B cell (primary cell): ENCODE data around the gene ZFYVE21. TPM values are rescaled to one million over a fixed set of nuclear protein-coding genes. Genes with fewer than 3 reads are reported as not detected.

Source experiments
- ATAC-seq: fragments of 200-7000 bp; cut with Tn5 transposase; one replicate; pipeline ENCODE4 v1.10.0; 2021; ENCODE audit warnings: low read depth, mild to moderate bottlenecking, moderate number of reproducible peaks, moderate library complexity
- CTCF ChIA-PET: fragments of 350-600 bp; sonication (Branson Sonifier 250); formaldehyde crosslinking; loops from one replicate; lab custom pipeline; 2021; ENCODE audit warnings: antibody characterized with exemption, inconsistent platforms; lab: Charles Lee
- POLR2A ChIA-PET: fragments of 350-600 bp; sonication (Branson Sonifier 250); formaldehyde crosslinking; loops from one replicate; lab custom pipeline; 2021; ENCODE audit warnings: antibody characterized with exemption; lab: Charles Lee
- DNase-seq: peaks from one replicate; pipeline ENCODE4 v3.0.0; 2013
- H2AFZ ChIP-seq: 2 replicates; pipeline ENCODE4 v1.6.1; 2012; ENCODE audit warnings: mild to moderate bottlenecking, low read depth, low read length; ENCODE audit not compliant: insufficient read depth, poor library complexity, severe bottlenecking
- H3K27ac ChIP-seq, 2 donors: 1 replicate in 1 of 2; 2 replicates in 1 of 2; pipeline ENCODE4 v1.5.1; 2012 to 2013; ENCODE audit warnings: low read length in 2 of 2, mild to moderate bottlenecking in 2 of 2, moderate library complexity in 1 of 2
- H3K27me3 ChIP-seq, 4 experiments: fragments of 200-600 bp in 1 of 4; sonication (generic) in 1 of 4; replicated peaks in 1 of 4; 1 replicate in 2 of 4; 2 replicates in 2 of 4; pipeline versions ENCODE4 v1.6.1 to v1.7.0; 2013 to 2016; ENCODE audit warnings: low read length in 3 of 4, mild to moderate bottlenecking in 2 of 4, mixed read lengths in 1 of 4, moderate library complexity in 1 of 4; ENCODE audit not compliant: insufficient read depth in 4 of 4, control insufficient read depth in 3 of 4; ENCODE audit errors: control extremely low read depth in 1 of 4
- H3K36me3 ChIP-seq, 2 experiments: replicated peaks in 1 of 2; 1 replicate in 1 of 2; 2 replicates in 1 of 2; pipeline versions ENCODE4 v1.6.1 to v1.7.1; 2013; ENCODE audit warnings: low read length in 1 of 2; ENCODE audit not compliant: insufficient read depth in 2 of 2, control insufficient read depth in 1 of 2; ENCODE audit errors: control extremely low read depth in 1 of 2, extremely low read depth in 1 of 2
- H3K4me1 ChIP-seq, 2 donors: fragments of 200-600 bp in 1 of 2; sonication (generic) in 1 of 2; 1 replicate in 1 of 2; 2 replicates in 1 of 2; pipeline versions ENCODE4 v1.5.1 to v1.6.1; 2013 to 2017; ENCODE audit warnings: low read length in 2 of 2; ENCODE audit not compliant: control insufficient read depth in 2 of 2, insufficient read depth in 2 of 2
- H3K4me2 ChIP-seq: replicated peaks from 2 replicates; pipeline ENCODE3; 2012; ENCODE audit warnings: mild to moderate bottlenecking, low read depth, low read length; ENCODE audit not compliant: poor library complexity, severe bottlenecking
- H3K4me3 ChIP-seq, 5 experiments: fragments of 200-600 bp in 1 of 5; sonication (generic) in 1 of 5; 1 replicate in 3 of 5; 2 replicates in 2 of 5; pipeline versions ENCODE4 v1.5.1 to v1.7.0; 2011 to 2016; ENCODE audit warnings: low read length in 4 of 5, mild to moderate bottlenecking in 4 of 5, low read depth in 2 of 5, control low read depth in 1 of 5, moderate library complexity in 1 of 5; ENCODE audit not compliant: insufficient read depth in 1 of 5; ENCODE audit errors: control extremely low read depth in 1 of 5, extremely low read depth in 1 of 5
- H3K79me2 ChIP-seq: fragments of 200-600 bp; sonication (generic); one replicate; pipeline ENCODE4 v1.6.0; 2016; ENCODE audit warnings: low read length; ENCODE audit not compliant: control insufficient read depth, insufficient read depth
- H3K9ac ChIP-seq: fragments of 200-600 bp; sonication (generic); 2 replicates; pipeline ENCODE4 v1.6.1; 2017; ENCODE audit warnings: mild to moderate bottlenecking, low read length, moderate library complexity
- H3K9me3 ChIP-seq, 3 donors: one replicate each; pipeline versions ENCODE4 v1.6.1 to v1.7.1; 2013; ENCODE audit warnings: low read length in 2 of 3; ENCODE audit not compliant: control insufficient read depth in 2 of 3, insufficient read depth in 1 of 3; ENCODE audit errors: control extremely low read depth in 1 of 3
- H4K20me1 ChIP-seq: 2 replicates; pipeline ENCODE4 v1.6.0; 2012; ENCODE audit warnings: mild to moderate bottlenecking, low read length; ENCODE audit not compliant: insufficient read depth, control insufficient read depth, poor library complexity, severe bottlenecking
- H3K27ac Mint-ChIP-seq: one replicate; pipeline ENCODE4 v1.8.0; 2021; ENCODE audit warnings: mixed read lengths
- H3K27me3 Mint-ChIP-seq: one replicate; pipeline ENCODE4 v1.8.0; 2021; ENCODE audit warnings: mixed read lengths
- H3K4me1 Mint-ChIP-seq: one replicate; pipeline ENCODE4 v1.8.0; 2021; ENCODE audit warnings: mixed read lengths
- H3K4me3 Mint-ChIP-seq: one replicate; pipeline ENCODE4 v1.8.0; 2021; ENCODE audit warnings: mixed read lengths
- H3K9me3 Mint-ChIP-seq: one replicate; pipeline ENCODE4 v1.8.0; 2022; ENCODE audit warnings: mixed read lengths; ENCODE audit not compliant: insufficient read depth
- EZH2 ChIP-seq: IDR thresholded peaks from 2 replicates; pipeline ENCODE4 v1.6.1; 2012; ENCODE audit warnings: borderline replicate concordance, low read depth, mild to moderate bottlenecking, moderate library complexity, low read length; ENCODE audit not compliant: insufficient read depth, poor library complexity, severe bottlenecking
- WGBS: methylation state at CpG from one replicate; pipeline ENCODE4 v1.1.5; 2013; ENCODE audit warnings: missing lambda C conversion rate; ENCODE audit not compliant: insufficient coverage; 5-methylcytosine and 5-hydroxymethylcytosine counted together
- intact Hi-C: fragments of 100-400 bp; cut with micrococcal nuclease; formaldehyde crosslinking; loops from one replicate; pipeline ENCODE4 v1.10.0; 2022
- polyA plus RNA-seq: library from polyadenylated mRNA; depleted of rRNA; stranded (reverse); fragments of >200 nt; gene quantifications from 2 replicates; pipeline ENCODE4 v1.2.3, GENCODE V29; 2012
- total RNA-seq, 2 donors: library from RNA; stranded (reverse); fragments of 120-200 nt in 1 of 2; gene quantifications; 1 replicate in 1 of 2; 2 replicates in 1 of 2; pipeline versions ENCODE4 v1.2.3 to v1.2.4, GENCODE V29; 2013 to 2022
- TF ChIP-seq, protein P1 (sequence below): fragments of 200-600 bp; IDR thresholded peaks from one replicate; pipeline ENCODE4 v1.8.0; 2022; ENCODE audit warnings: antibody characterized with exemption, mild to moderate bottlenecking

Gene ZFYVE21
- total and polyA plus RNA-seq, 2 donors (not counting 1 experiment from before 2014, with no cell fraction given) = 17.0 to 18.6 TPM

DNA sequence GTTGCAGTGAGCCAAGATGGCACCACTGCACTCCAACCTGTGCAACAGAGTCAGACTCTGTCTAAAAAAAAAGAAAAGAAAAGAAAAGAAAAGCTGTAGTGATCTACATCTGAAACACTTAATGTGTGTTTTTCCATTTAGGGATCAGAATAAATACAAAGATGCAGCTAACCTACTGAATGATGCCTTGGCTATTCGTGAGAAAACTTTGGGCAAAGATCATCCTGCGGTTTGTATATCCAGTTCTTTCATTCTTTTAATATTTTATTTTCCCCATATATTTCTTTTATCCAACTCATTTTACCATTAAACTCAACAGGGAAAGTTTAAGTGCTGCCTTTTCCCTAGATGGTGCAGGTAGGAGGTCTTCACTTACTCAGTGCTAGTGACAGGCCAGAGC, 46.2 kb upstream of the ZFYVE21 start:
- WGBS = no CpG with 5 or more reads among the region's 2 CpGs
- Histone ChIP-seq H3K9me3 (no peaks in the 10 kb centered on the region), H3K4me2 (no peak overlapping the region), H4K20me1 (peaks cover 16% of the 10 kb centered on the region), H2AFZ (no peak overlapping the region), H3K27me3 (no peaks in the 10 kb centered on the region), H3K27ac (no peak overlapping the region), H3K79me2 (peaks cover 10% of the 10 kb centered on the region), H3K36me3 (peaks cover 6 to 74% of the 10 kb centered on the region in 2 experiments), H3K4me3 (no peak overlapping the region), H3K9ac (no peak overlapping the region), H3K4me1 (no peaks in the 10 kb centered on the region)
- intact Hi-C loops = no loop called here
- Mint-ChIP-seq H3K9me3 (no peaks in the 10 kb centered on the region), H3K27ac (no peak overlapping the region), H3K4me3 (no peak overlapping the region), H3K27me3 (no peaks in the 10 kb centered on the region), H3K4me1 (no peaks in the 10 kb centered on the region)
- TF ChIP-seq, protein P1, sequence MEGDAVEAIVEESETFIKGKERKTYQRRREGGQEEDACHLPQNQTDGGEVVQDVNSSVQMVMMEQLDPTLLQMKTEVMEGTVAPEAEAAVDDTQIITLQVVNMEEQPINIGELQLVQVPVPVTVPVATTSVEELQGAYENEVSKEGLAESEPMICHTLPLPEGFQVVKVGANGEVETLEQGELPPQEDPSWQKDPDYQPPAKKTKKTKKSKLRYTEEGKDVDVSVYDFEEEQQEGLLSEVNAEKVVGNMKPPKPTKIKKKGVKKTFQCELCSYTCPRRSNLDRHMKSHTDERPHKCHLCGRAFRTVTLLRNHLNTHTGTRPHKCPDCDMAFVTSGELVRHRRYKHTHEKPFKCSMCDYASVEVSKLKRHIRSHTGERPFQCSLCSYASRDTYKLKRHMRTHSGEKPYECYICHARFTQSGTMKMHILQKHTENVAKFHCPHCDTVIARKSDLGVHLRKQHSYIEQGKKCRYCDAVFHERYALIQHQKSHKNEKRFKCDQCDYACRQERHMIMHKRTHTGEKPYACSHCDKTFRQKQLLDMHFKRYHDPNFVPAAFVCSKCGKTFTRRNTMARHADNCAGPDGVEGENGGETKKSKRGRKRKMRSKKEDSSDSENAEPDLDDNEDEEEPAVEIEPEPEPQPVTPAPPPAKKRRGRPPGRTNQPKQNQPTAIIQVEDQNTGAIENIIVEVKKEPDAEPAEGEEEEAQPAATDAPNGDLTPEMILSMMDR = no peak
- no peak for TF ChIP-seq EZH2
- CTCF ChIA-PET = no interaction called here
- POLR2A ChIA-PET = no interaction called here
- ATAC-seq (no peak), DNase-seq (no peak)

DNA sequence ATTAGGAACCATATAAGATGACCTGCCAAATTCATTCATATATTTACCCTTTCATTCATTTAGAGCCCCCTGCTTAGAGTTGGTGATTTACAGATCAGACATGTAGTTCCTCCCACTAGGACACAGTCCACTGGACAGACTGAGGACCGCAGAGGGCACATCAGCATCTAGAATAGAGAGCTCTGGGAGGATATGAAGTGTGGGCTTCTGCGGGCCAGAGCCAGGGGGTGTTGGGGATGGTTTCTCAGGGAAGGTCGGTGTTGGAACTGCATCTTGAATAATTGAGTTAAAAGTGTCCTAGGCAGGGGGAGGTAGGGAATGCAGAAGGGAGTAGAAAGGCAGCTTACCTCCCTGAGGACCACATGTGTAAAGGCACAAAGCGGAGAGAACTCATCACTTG, 43.7 kb upstream of the ZFYVE21 start:
- Mint-ChIP-seq H3K9me3 (no peaks in the 10 kb centered on the region), H3K4me1 (no peaks in the 10 kb centered on the region), H3K27ac (no peak overlapping the region), H3K27me3 (no peaks in the 10 kb centered on the region), H3K4me3 (no peak overlapping the region)
- CTCF ChIA-PET = interaction anchor here (1.0 kb wide), 1 partner anchor 102 kb away, joined by 3 read pairs; no protein-coding TSS in a partner anchor
- Histone ChIP-seq H3K36me3 (peaks cover 14 to 86% of the 10 kb centered on the region in 2 experiments), H3K79me2 (no peaks in the 10 kb centered on the region), H3K4me3 (no peak overlapping the region), H3K9ac (no peak overlapping the region), H3K27me3 (no peaks in the 10 kb centered on the region), H2AFZ (no peak overlapping the region), H3K4me1 (no peaks in the 10 kb centered on the region), H3K9me3 (no peaks in the 10 kb centered on the region), H3K27ac (no peak overlapping the region), H3K4me2 (no peak overlapping the region), H4K20me1 (peaks cover 9% of the 10 kb centered on the region)
- DNase-seq = no peak
- intact Hi-C loops = no loop called here
- no peak for TF ChIP-seq EZH2
- TF ChIP-seq, protein P1 = no peak
- ATAC-seq = no peak
- 98% methylated on average over 4 of the region's 4 CpGs for WGBS
- POLR2A ChIA-PET = no interaction called here
